ENCODE results near the gene RECK.
"Not testable (repeated sequence)": the region's sequence is repeated elsewhere in the genome, so short reads cannot be mapped to it uniquely, and the experiment has no call there.

RECK gene

GRCh38 chr9:36141288-36141687 is 104.6 kb downstream of the RECK start:
- DNase-seq = no peak

DNA sequence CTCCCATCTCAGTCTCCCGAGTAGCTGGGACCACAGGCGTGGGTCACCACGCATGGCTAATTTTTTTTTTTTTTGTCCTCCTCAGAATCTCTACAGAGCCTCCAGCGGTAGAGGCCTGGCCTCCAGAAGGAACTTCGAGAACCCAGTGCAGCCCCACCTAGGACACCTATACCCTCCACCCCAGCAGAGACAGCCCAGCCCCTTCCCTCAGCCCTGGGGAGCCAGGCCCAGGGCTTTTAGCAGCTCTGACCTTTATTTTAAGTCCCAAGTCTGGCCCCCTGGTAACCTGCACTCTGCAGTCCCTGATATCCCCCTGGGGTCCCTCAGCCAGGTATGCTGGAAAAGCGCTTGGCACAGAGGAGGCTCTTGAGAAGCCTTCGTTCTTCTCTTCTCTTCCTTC is 105.0 kb downstream of the RECK start:
- no peak for DNase-seq

- no peak for DNase-seq
Observed at GRCh38 chr9:36142510-36143244, 106.0 kb downstream of the RECK start.

DNA sequence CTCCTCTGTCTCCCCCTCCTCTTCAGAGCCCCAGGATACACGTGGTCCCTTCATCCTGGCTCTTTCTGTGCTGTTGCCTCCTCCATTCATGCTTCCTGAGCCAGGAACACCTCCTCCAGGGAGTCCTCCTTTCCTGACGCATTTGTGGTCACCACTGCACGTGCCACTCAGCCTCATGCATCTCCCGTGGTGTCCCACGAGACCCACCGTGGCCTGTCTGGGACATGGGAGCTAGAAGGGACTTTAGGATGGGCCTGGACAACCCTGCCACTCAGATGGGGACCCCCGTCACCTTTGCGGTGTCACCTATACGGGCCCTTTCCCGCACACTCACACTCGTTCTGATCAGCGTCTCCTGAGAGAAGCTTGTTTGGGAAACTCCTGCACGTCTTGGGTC is 106.5 kb downstream of the RECK start:
- no peak for DNase-seq

DNA sequence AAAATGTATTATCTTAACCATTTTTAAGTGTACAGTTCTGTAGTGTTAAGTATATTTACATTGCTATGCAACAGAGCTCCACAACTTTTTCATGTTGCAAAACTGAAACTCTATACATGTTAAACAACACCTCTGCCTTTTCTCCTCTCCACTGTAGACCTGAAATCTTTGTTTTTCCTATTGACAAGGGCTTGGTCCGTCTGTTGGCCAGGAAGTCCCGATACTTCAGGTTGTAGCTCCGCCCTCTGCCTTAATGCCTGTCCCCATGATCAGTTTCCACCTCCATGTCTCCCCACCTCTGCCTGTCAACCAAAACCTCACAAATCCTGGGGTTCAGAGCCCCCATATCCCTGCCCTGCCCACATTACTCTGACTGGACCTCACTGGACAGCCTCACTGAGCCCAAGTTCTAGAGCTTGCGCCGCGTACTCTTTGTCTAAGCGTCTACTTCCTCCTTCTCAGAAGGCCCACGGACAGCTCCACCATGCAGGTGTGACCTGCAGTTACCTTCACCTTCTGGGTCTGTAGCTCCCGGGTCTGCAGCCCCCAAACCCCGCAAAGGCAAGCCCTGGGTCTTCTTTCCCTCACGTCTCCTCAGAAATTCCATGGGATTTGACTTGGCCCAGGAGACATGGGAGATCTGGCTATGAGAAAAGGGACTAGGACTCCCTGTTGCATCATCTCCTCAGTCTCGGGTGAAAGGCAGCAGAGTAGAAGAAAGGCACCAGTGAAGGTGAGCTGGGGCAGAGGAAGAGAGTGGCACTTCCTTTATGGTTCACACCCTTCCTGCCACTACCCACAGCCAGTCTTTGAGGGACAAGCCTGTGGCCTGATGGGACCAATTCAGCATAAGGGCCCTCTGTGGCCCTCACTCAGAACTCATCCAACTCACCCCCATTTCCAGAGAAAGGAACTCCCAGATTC is 107.9 kb downstream of the RECK start:
- DNase-seq = no peak

DNA sequence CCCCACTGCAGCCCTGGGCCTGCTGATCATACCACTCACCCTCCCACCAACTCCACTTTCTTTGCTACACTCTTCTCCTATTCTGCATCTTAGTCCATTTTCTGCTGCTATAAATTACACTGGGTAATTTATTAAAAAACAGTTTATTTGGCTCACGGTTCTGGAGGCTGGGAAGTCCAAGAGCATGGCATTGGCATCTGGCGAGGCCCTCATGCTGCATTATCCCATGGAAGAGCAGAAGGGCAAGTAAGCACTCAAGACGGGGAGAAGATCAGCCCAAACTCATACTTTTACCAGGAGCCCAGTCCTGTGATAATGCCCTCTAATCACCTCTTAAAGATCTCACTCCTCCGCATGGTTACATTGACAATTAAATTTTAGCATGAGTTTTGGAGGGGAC is 109.3 kb downstream of the RECK start:
- DNase-seq = no peak

DNA sequence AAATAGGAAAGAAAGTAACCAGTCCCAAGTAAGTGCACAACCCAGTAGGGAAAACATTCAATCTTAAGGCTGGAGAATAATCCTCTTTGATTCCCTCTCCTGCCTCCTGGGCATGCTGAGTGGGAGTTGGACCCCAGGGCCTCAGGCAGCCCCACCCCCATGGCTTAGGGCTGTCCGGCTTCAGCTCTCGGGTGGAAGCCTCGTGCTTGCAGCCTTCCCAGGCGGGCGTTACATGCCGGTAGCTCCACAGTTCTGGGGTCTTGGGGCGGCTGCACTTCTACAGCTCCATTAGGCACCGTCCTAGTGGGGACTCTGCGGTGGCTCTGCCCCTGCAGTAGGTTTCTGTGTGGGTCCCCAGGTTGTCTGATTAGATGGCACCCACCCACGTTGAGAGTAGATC is 109.9 kb downstream of the RECK start:
- no peak for DNase-seq

DNA sequence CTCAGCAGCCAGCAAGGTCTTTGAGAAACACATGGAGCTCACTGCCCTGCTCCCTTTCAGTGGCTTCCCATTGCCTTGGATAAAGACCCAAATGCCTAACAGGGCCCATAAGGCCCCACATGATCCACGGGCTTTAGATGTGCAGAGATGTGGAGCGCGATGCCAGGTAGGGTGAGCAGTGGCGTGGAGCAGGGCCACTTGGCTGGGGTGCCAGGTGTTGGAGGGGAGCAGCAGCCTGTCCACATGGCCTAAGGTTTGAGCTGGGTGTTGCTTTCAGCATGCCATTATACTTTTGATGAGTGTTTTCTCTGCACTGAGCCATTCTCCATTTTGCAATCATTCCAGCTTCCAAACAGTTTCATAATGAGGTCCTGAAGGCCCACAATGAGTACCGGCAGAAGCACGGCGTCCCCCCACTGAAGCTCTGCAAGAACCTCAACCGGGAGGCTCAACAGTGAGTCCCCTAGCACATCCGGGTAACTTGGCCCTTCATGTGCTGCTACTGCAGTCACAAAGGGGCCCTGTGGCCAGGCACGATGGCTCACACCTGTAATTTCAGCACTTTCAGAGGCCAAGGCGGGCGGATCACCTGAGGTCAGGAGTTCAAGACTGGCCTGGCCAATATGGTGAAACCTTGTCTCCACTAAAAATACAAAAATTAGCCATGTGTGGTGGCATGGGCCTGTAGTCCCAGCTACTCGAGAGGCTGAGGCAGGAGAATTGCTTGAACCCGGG is 110.9 kb downstream of the RECK start:
- DNase-seq = no peak

DNA sequence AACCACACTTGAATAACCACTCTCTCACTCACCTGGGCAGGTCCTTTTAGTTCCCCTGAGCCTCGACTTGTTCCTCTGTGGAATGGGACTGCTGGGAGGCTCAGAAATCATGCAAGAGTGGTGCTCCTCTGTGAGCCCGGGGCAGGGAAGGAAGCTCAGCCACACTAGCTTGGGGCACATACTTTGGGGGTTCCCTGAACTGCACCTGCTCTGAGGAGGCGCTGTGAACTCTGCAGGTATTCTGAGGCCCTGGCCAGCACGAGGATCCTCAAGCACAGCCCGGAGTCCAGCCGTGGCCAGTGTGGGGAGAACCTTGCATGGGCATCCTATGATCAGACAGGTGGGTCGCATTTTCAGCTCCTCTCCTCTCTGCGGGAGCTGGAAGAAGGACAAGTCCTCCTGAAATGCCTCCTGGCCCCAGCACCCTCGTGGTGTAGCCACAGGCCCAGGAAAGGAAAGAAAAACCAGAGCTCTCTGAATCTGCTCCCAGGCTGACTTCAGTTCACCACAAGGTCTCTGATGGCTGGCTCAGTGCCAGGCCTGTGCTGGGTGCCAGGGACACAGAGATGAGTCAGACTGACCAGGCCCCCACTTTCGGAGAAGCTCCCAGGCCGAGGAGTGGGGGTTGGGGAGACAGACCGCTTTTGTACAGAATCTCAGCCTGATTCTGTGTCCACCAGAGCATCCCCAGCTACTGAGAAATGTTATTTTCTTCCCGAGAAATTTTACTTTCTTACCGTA is 111.8 kb downstream of the RECK start:
- DNase-seq = no peak

DNA sequence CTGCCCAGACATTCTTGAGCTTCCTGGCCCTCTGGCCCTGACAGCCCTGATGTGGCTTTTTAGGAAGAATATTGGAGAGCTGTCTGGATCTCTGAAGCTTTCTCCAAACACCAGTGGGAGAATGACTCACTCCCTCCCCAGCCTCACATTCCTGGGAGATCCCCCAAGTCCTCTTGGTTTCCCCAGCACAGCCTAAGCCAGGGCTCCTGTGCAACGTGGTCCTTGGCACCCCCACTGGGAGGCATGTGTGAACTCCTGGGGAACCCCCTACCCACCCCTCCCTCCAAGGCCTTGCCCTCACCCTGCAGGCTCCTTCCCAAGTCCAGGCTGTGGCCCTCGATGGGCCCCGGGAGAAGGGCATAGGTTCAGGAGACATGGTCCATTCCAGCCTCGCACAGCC is 112.5 kb downstream of the RECK start:
- no peak for DNase-seq

- no peak for DNase-seq
Observed at GRCh38 chr9:36150574-36151315, 114.0 kb downstream of the RECK start.

- no peak for DNase-seq
Observed at GRCh38 chr9:36151316-36152210, 114.8 kb downstream of the RECK start.

- DNase-seq = no peak
Observed at GRCh38 chr9:36152741-36153438, 116.2 kb downstream of the RECK start.

- DNase-seq = no peak
Observed at GRCh38 chr9:36153746-36154145, 117.0 kb downstream of the RECK start.

DNA sequence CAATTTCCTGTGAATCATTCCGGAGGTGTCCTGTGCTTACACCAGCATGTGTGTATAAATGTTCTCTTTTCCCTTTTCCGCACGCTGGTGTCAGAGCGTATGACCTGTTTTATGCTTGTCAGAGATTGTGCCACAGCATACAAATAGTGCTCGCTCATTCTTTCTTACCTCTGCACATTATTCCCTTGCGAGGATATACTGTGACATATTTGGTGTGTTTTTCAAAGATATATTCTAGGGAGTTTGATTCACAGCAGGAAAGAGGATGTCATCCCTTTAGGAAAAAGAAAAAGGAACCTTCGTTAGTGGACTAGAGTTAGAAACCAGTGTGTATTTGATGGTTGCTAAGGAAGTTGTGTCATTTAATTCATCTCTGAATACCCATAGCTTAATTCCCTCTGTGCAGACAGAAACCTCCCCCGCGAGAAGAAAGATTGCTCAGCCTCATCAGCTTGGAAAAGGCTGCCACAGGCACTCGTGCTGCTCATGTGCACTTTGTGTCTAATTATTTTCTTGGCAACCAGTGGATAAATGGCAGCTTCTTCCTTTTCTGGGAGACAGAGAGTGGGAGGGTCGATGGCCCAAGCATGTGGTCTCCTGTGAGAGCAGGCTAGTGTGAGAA is 117.7 kb downstream of the RECK start:
- peak; percentile 44 for DNase-seq

GRCh38 chr9:36156116-36156515 is 119.4 kb downstream of the RECK start:
- DNase-seq = no peak

GRCh38 chr9:36158122-36158521 is 121.4 kb downstream of the RECK start:
- DNase-seq = no peak

GRCh38 chr9:36158917-36159316 is 122.2 kb downstream of the RECK start:
- no peak for DNase-seq

GRCh38 chr9:36159509-36159908 is 122.8 kb downstream of the RECK start:
- not testable (repeated sequence) for DNase-seq

DNA sequence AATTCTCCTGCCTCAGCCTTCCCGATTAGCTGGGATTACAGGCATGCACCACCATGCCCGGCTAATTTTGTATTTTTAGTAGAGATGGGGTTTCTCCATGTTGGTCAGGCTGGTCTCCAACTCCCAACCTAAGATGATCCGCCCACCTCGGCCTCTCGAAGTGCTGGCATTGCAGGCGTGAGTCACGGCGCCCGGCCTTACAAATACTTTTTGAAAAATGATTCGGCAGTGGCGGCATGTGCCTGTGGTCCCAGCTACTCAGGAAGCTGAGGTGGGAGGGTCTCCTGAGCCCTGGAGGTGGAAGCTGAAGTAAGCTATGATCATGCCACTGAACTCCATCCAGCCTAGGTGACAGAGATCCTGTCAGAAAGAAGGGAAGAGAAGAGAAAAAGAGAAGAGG is 123.4 kb downstream of the RECK start:
- not testable (repeated sequence) for DNase-seq
